Neural cell (in vitro differentiated cells): ENCODE results near the gene CLTCL1. TPM values are rescaled to one million over a fixed set of nuclear protein-coding genes. Genes with fewer than 3 reads are reported as not detected.

Experiments used
- H2AFZ ChIP-seq: fragments of 200-600, 300-800 bp; sonication (generic), shearing (Covaris generic); 2 replicates; pipeline ENCODE4 v1.6.0; 2014; ENCODE audit warnings: low read depth, mild to moderate bottlenecking, antibody characterized with exemption, low read length, moderate library complexity
- H3F3A ChIP-seq: fragments of 200-600 bp; shearing (Covaris generic); 2 replicates; pipeline ENCODE4 v1.6.1; 2016; ENCODE audit warnings: mild to moderate bottlenecking, moderate library complexity, mixed read lengths, antibody characterized with exemption, low read length; ENCODE audit not compliant: insufficient read depth, poor library complexity, severe bottlenecking
- H3K27ac ChIP-seq: fragments of 200-600, 300-800 bp; sonication (generic), shearing (Covaris generic); 2 replicates; pipeline ENCODE4 v1.5.1; 2014; ENCODE audit warnings: mild to moderate bottlenecking, low read length, moderate library complexity
- H3K27me3 ChIP-seq: fragments of 300-800, 200-600 bp; sonication (generic), shearing (Covaris generic); 2 replicates; pipeline ENCODE4 v1.6.0; 2014; ENCODE audit warnings: mild to moderate bottlenecking, low read depth, low read length, moderate library complexity; ENCODE audit not compliant: insufficient read depth
- H3K36me3 ChIP-seq: fragments of 300-800, 200-600 bp; sonication (generic), shearing (Covaris generic); 2 replicates; pipeline ENCODE4 v1.5.1; 2014; ENCODE audit warnings: mild to moderate bottlenecking, antibody characterized with exemption, low read length, moderate library complexity; ENCODE audit not compliant: insufficient read depth
- H3K4me2 ChIP-seq: fragments of 300-800, 200-600 bp; sonication (generic), shearing (Covaris generic); 2 replicates; pipeline ENCODE4 v1.6.0; 2014; ENCODE audit warnings: mild to moderate bottlenecking, low read length
- H3K4me3 ChIP-seq: fragments of 300-800, 200-600 bp; sonication (generic), shearing (Covaris generic); 2 replicates; pipeline ENCODE4 v1.5.1; 2014; ENCODE audit warnings: mild to moderate bottlenecking, low read length, moderate library complexity
- H3K79me2 ChIP-seq: fragments of 200-600 bp; shearing (Covaris generic); replicated peaks from 2 replicates; pipeline ENCODE4 v1.6.0; 2014; ENCODE audit warnings: mild to moderate bottlenecking, low read length, moderate library complexity; ENCODE audit not compliant: insufficient read depth
- H3K9ac ChIP-seq: fragments of 300-800, 200-600 bp; sonication (generic), shearing (Covaris generic); 2 replicates; pipeline ENCODE4 v1.6.1; 2016; ENCODE audit warnings: mild to moderate bottlenecking, low read length, mixed read lengths
- H3K9me2 ChIP-seq: fragments of 200-600 bp; shearing (Covaris generic); 2 replicates; pipeline ENCODE4 v1.6.1; 2016; ENCODE audit warnings: mild to moderate bottlenecking, low read length, mixed read lengths; ENCODE audit not compliant: insufficient read depth
- H3K9me3 ChIP-seq: fragments of 200-600, 300-800 bp; sonication (generic), shearing (Covaris generic); 2 replicates; pipeline ENCODE4 v1.6.1; 2016; ENCODE audit warnings: mild to moderate bottlenecking, mixed run types, low read length, moderate library complexity, mixed read lengths
- H4K20me1 ChIP-seq: fragments of 200-600 bp; shearing (Covaris generic); 2 replicates; pipeline ENCODE4 v1.6.1; 2016; ENCODE audit warnings: mild to moderate bottlenecking, mixed run types; ENCODE audit not compliant: insufficient read depth
- CTCF ChIP-seq: fragments of 450-650 bp; IDR thresholded peaks from 2 replicates; pipeline ENCODE4 v1.5.1; 2014; ENCODE audit warnings: antibody characterized with exemption, mild to moderate bottlenecking, moderate library complexity; ENCODE audit not compliant: poor library complexity, severe bottlenecking
- EP300 ChIP-seq: fragments of 450-650 bp; conservative IDR thresholded peaks from 2 replicates; pipeline ENCODE4 v1.6.1; 2014; ENCODE audit warnings: antibody characterized with exemption, mild to moderate bottlenecking, moderate library complexity; ENCODE audit not compliant: poor library complexity, severe bottlenecking
- EZH2 ChIP-seq: fragments of 200-600, 300-800 bp; shearing (Covaris generic), sonication (generic); IDR thresholded peaks from 2 replicates; pipeline ENCODE4 v1.6.1; 2014; ENCODE audit warnings: antibody characterized with exemption, low read length, borderline replicate concordance, mild to moderate bottlenecking; ENCODE audit not compliant: insufficient read depth, poor library complexity, severe bottlenecking
- MXI1 ChIP-seq: fragments of 450-650 bp; conservative IDR thresholded peaks from 2 replicates; pipeline ENCODE4 v1.6.1; 2014; ENCODE audit warnings: antibody characterized with exemption, mild to moderate bottlenecking; ENCODE audit not compliant: poor library complexity, severe bottlenecking
- POLR2AphosphoS5 ChIP-seq: IDR thresholded peaks from 2 replicates; pipeline ENCODE4 v1.6.1; 2012
- RAD21 ChIP-seq: fragments of 450-650 bp; conservative IDR thresholded peaks from 2 replicates; pipeline ENCODE4 v1.6.1; 2014; ENCODE audit warnings: antibody characterized with exemption, mild to moderate bottlenecking, moderate library complexity
- REST ChIP-seq: IDR thresholded peaks from 2 replicates; pipeline ENCODE4 v1.6.1; 2012; ENCODE audit warnings: borderline replicate concordance
- SMC3 ChIP-seq: fragments of 450-650 bp; conservative IDR thresholded peaks from 2 replicates; pipeline ENCODE4 v1.6.1; 2014; ENCODE audit warnings: antibody characterized with exemption, mild to moderate bottlenecking, moderate library complexity; ENCODE audit not compliant: poor library complexity
- TAF1 ChIP-seq: IDR thresholded peaks from 2 replicates; pipeline ENCODE4 v1.6.1; 2012; ENCODE audit warnings: low read depth
- polyA plus RNA-seq: library from polyadenylated mRNA; depleted of rRNA; stranded (reverse); fragments of >200 nt; gene quantifications from 2 replicates; pipeline ENCODE4 v1.2.3, GENCODE V29; 2014

Gene CLTCL1
- polyA plus RNA-seq, 1 donor from 2014 or later: 7.8 TPM

GRCh38 chr22:19184276-19184997 is 107.1 kb downstream of the CLTCL1 start:
- Histone ChIP-seq H3K4me3 (no peak overlapping the region), H3F3A (no peaks in the 10 kb centered on the region), H3K27ac (no peak overlapping the region), H4K20me1 (no peaks in the 10 kb centered on the region), H3K9ac (no peak overlapping the region), H3K36me3 (no peaks in the 10 kb centered on the region), H3K9me3 (no peaks in the 10 kb centered on the region), H2AFZ (no peak overlapping the region), H3K79me2 (no peaks in the 10 kb centered on the region), H3K4me2 (no peak overlapping the region), H3K27me3 (no peaks in the 10 kb centered on the region), H3K9me2 (no peaks in the 10 kb centered on the region)
- TF ChIP-seq POLR2AphosphoS5 (no peak), TAF1 (no peak), CTCF (no peak), REST (no peak), EP300 (no peak), SMC3 (no peak), MXI1 (no peak), EZH2 (no peak), RAD21 (no peak)

GRCh38 chr22:19183216-19183615 is 108.3 kb downstream of the CLTCL1 start:
- Histone ChIP-seq H3K27ac (no peak overlapping the region), H3K36me3 (no peaks in the 10 kb centered on the region), H4K20me1 (no peaks in the 10 kb centered on the region), H3K27me3 (no peaks in the 10 kb centered on the region), H3F3A (no peaks in the 10 kb centered on the region), H3K9me3 (no peaks in the 10 kb centered on the region), H3K9ac (no peak overlapping the region), H2AFZ (no peak overlapping the region), H3K9me2 (no peaks in the 10 kb centered on the region), H3K4me3 (no peak overlapping the region), H3K4me2 (no peak overlapping the region), H3K79me2 (no peaks in the 10 kb centered on the region)
- TF ChIP-seq TAF1 (no peak), EZH2 (no peak), RAD21 (no peak), POLR2AphosphoS5 (no peak), CTCF (no peak), REST (no peak)
